GM21717 (cell line): Measurements from ENCODE around the gene RAD51AP1.
A peak's percentile ranks its signal among the peaks of the same experiment; 100 is the strongest.

Experiments
- ATAC-seq: cut with Tn5 transposase; IDR thresholded peaks from one replicate; pipeline ENCODE4 v1.9.1; 2021; ENCODE audit warnings: mild to moderate bottlenecking, moderate library complexity; ENCODE audit not compliant: unreplicated experiment

The RAD51AP1 gene

DNA sequence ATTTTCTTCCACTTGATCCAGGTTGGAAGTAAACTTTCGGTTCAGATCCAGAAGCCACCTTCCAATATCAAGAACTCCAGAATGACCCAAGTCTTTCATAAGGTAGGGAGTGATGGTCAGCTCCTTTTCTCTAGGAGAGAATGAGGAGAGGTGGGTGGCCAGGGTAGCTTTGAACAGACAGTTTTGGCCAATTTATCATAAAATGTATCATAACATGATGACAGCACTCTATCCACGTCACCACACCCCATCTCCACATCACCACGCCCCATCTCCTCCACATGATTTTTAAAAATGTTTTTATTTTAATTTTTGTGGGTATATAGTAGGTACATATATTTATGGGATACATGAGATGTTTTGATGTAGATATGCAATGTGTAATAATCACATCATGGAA, 50.2 kb downstream of the RAD51AP1 start:
- no peak for ATAC-seq

DNA sequence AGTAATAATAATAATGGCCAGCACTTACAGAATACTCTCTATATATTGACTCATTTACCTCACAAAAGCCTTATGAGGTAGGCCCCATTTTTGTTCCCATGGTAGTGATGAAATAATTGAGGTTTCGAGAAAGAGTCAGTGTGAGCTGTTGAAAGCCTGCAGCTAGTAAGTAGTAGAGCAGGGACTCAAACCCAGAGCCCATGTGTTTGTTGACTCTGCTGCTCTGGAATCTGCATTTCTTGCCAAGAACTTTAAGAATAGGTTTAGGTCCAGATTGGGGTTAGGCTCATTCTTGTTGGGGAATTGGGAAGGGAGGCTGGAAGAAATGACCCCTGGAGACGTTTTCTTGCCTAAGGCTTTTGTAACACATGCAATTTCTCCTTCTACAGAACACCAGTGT, 51.3 kb downstream of the RAD51AP1 start:
- ATAC-seq = no peak

GRCh38 chr12:4591180-4591687, 52.5 kb downstream of the RAD51AP1 start:
- ATAC-seq = no peak

DNA sequence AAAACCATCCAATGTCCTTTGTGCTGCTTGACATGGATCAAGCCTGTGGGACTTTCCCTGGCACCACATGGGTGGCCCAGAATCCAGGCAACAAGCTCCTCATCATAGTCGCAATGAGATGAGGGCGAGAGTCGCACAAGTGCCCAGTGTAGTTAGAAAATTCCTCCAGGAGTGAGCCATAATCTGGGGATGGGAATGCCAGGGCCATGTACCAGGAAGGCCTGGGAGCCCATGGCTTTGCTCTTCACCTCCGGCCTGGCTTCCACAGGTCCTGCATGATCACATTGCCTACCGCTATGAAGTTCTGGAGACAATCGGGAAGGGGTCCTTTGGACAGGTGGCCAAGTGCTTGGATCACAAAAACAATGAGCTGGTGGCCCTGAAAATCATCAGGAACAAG, 57.2 kb downstream of the RAD51AP1 start:
- ATAC-seq = no peak

DNA sequence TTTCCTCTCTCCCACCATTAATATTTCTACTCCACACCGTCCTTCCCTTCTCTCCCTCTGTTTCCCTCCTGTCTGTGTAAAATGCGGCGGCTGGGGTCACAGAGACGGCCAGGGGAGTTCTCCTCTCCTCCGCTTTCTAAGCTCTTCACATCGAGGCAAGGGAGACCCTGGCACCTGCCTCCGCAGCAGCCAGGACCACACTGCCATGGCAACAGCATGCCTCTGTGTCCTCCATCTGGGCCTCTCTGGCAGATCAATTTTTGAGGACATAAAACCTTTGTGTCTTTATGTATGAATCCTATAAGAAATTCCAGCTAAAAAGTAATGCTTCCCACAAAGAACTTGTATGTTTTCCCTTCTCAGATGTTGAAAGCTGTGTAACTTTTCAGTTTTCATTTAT, 64.7 kb downstream of the RAD51AP1 start:
- ATAC-seq = no peak

GRCh38 chr12:4603946-4604345, 65.3 kb downstream of the RAD51AP1 start:
- ATAC-seq = no peak

- peak; percentile 90 for ATAC-seq
Observed at GRCh38 chr12:4604684-4605193, 66.0 kb downstream of the RAD51AP1 start.

DNA sequence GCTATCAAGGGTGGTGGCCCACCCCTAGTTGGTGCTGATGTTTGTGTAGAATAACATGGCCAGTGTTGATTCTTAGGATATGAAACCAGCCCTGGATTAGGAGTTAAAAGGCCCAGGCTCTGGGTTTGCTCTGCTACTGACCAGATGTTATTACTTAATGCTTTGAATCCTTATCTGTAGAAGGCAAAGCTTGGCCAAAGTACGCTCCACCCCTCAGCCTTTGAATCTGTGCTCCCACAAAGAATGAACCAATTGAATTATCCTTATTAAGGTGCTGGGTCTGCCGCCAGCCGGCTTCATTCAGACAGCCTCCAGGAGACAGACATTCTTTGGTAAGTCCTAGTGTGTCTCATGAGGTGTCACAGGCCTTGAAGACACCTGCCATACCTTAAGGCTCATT, 68.4 kb downstream of the RAD51AP1 start:
- no peak for ATAC-seq

DNA sequence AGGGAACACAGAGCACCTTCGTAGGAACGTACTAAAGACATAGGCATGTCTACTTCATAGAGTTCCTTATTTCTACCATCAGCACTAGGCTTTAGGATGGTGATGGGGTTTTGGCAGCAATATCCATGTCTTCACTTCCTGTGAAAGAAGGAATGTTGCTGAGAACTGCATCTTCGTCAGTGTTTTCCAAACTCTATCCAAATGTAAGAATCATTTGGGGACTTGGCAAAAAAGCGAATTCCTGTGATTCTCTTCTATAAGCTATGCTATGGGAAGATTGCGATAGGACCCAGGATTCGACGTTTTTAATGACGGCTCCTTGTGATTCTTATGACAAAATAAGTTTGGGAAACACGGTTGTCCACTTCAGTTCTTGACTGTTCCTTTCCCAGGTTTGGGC, 70.4 kb downstream of the RAD51AP1 start:
- ATAC-seq = no peak
